B cell (primary cell): ENCODE data around the gene TES. TPM values are rescaled to one million over a fixed set of nuclear protein-coding genes. Genes with fewer than 3 reads are reported as not detected.

Experiments used
- ATAC-seq: fragments of 200-7000 bp; cut with Tn5 transposase; one replicate; pipeline ENCODE4 v1.10.0; 2021; ENCODE audit warnings: low read depth, mild to moderate bottlenecking, moderate number of reproducible peaks, moderate library complexity
- CTCF ChIA-PET: fragments of 350-600 bp; sonication (Branson Sonifier 250); formaldehyde crosslinking; loops from one replicate; lab custom pipeline; 2021; ENCODE audit warnings: antibody characterized with exemption, inconsistent platforms; lab: Charles Lee
- POLR2A ChIA-PET: fragments of 350-600 bp; sonication (Branson Sonifier 250); formaldehyde crosslinking; loops from one replicate; lab custom pipeline; 2021; ENCODE audit warnings: antibody characterized with exemption; lab: Charles Lee
- DNase-seq: peaks from one replicate; pipeline ENCODE4 v3.0.0; 2013
- H2AFZ ChIP-seq: 2 replicates; pipeline ENCODE4 v1.6.1; 2012; ENCODE audit warnings: mild to moderate bottlenecking, low read depth, low read length; ENCODE audit not compliant: insufficient read depth, poor library complexity, severe bottlenecking
- H3K27ac ChIP-seq, 2 donors: 1 replicate in 1 of 2; 2 replicates in 1 of 2; pipeline ENCODE4 v1.5.1; 2012 to 2013; ENCODE audit warnings: low read length in 2 of 2, mild to moderate bottlenecking in 2 of 2, moderate library complexity in 1 of 2
- H3K27me3 ChIP-seq, 4 experiments: fragments of 200-600 bp in 1 of 4; sonication (generic) in 1 of 4; replicated peaks in 1 of 4; 1 replicate in 2 of 4; 2 replicates in 2 of 4; pipeline versions ENCODE4 v1.6.1 to v1.7.0; 2013 to 2016; ENCODE audit warnings: low read length in 3 of 4, mild to moderate bottlenecking in 2 of 4, mixed read lengths in 1 of 4, moderate library complexity in 1 of 4; ENCODE audit not compliant: insufficient read depth in 4 of 4, control insufficient read depth in 3 of 4; ENCODE audit errors: control extremely low read depth in 1 of 4
- H3K36me3 ChIP-seq, 2 experiments: replicated peaks in 1 of 2; 1 replicate in 1 of 2; 2 replicates in 1 of 2; pipeline versions ENCODE4 v1.6.1 to v1.7.1; 2013; ENCODE audit warnings: low read length in 1 of 2; ENCODE audit not compliant: insufficient read depth in 2 of 2, control insufficient read depth in 1 of 2; ENCODE audit errors: control extremely low read depth in 1 of 2, extremely low read depth in 1 of 2
- H3K4me1 ChIP-seq, 2 donors: fragments of 200-600 bp in 1 of 2; sonication (generic) in 1 of 2; 1 replicate in 1 of 2; 2 replicates in 1 of 2; pipeline versions ENCODE4 v1.5.1 to v1.6.1; 2013 to 2017; ENCODE audit warnings: low read length in 2 of 2; ENCODE audit not compliant: control insufficient read depth in 2 of 2, insufficient read depth in 2 of 2
- H3K4me2 ChIP-seq: replicated peaks from 2 replicates; pipeline ENCODE3; 2012; ENCODE audit warnings: mild to moderate bottlenecking, low read depth, low read length; ENCODE audit not compliant: poor library complexity, severe bottlenecking
- H3K4me3 ChIP-seq, 5 experiments: fragments of 200-600 bp in 1 of 5; sonication (generic) in 1 of 5; 1 replicate in 3 of 5; 2 replicates in 2 of 5; pipeline versions ENCODE4 v1.5.1 to v1.7.0; 2011 to 2016; ENCODE audit warnings: low read length in 4 of 5, mild to moderate bottlenecking in 4 of 5, low read depth in 2 of 5, control low read depth in 1 of 5, moderate library complexity in 1 of 5; ENCODE audit not compliant: insufficient read depth in 1 of 5; ENCODE audit errors: control extremely low read depth in 1 of 5, extremely low read depth in 1 of 5
- H3K79me2 ChIP-seq: fragments of 200-600 bp; sonication (generic); one replicate; pipeline ENCODE4 v1.6.0; 2016; ENCODE audit warnings: low read length; ENCODE audit not compliant: control insufficient read depth, insufficient read depth
- H3K9ac ChIP-seq: fragments of 200-600 bp; sonication (generic); 2 replicates; pipeline ENCODE4 v1.6.1; 2017; ENCODE audit warnings: mild to moderate bottlenecking, low read length, moderate library complexity
- H3K9me3 ChIP-seq, 3 donors: one replicate each; pipeline versions ENCODE4 v1.6.1 to v1.7.1; 2013; ENCODE audit warnings: low read length in 2 of 3; ENCODE audit not compliant: control insufficient read depth in 2 of 3, insufficient read depth in 1 of 3; ENCODE audit errors: control extremely low read depth in 1 of 3
- H4K20me1 ChIP-seq: 2 replicates; pipeline ENCODE4 v1.6.0; 2012; ENCODE audit warnings: mild to moderate bottlenecking, low read length; ENCODE audit not compliant: insufficient read depth, control insufficient read depth, poor library complexity, severe bottlenecking
- H3K27ac Mint-ChIP-seq: one replicate; pipeline ENCODE4 v1.8.0; 2021; ENCODE audit warnings: mixed read lengths
- H3K27me3 Mint-ChIP-seq: one replicate; pipeline ENCODE4 v1.8.0; 2021; ENCODE audit warnings: mixed read lengths
- H3K4me1 Mint-ChIP-seq: one replicate; pipeline ENCODE4 v1.8.0; 2021; ENCODE audit warnings: mixed read lengths
- H3K4me3 Mint-ChIP-seq: one replicate; pipeline ENCODE4 v1.8.0; 2021; ENCODE audit warnings: mixed read lengths
- H3K9me3 Mint-ChIP-seq: one replicate; pipeline ENCODE4 v1.8.0; 2022; ENCODE audit warnings: mixed read lengths; ENCODE audit not compliant: insufficient read depth
- CTCF ChIP-seq: fragments of 200-600 bp; IDR thresholded peaks from one replicate; pipeline ENCODE4 v1.8.0; 2022; ENCODE audit warnings: antibody characterized with exemption, mild to moderate bottlenecking
- EZH2 ChIP-seq: IDR thresholded peaks from 2 replicates; pipeline ENCODE4 v1.6.1; 2012; ENCODE audit warnings: borderline replicate concordance, low read depth, mild to moderate bottlenecking, moderate library complexity, low read length; ENCODE audit not compliant: insufficient read depth, poor library complexity, severe bottlenecking
- WGBS: methylation state at CpG from one replicate; pipeline ENCODE4 v1.1.5; 2013; ENCODE audit warnings: missing lambda C conversion rate; ENCODE audit not compliant: insufficient coverage; 5-methylcytosine and 5-hydroxymethylcytosine counted together
- intact Hi-C: fragments of 100-400 bp; cut with micrococcal nuclease; formaldehyde crosslinking; loops from one replicate; pipeline ENCODE4 v1.10.0; 2022
- polyA plus RNA-seq: library from polyadenylated mRNA; depleted of rRNA; stranded (reverse); fragments of >200 nt; gene quantifications from 2 replicates; pipeline ENCODE4 v1.2.3, GENCODE V29; 2012
- total RNA-seq, 2 donors: library from RNA; stranded (reverse); fragments of 120-200 nt in 1 of 2; gene quantifications; 1 replicate in 1 of 2; 2 replicates in 1 of 2; pipeline versions ENCODE4 v1.2.3 to v1.2.4, GENCODE V29; 2013 to 2022

Gene TES
- total and polyA plus RNA-seq, 2 donors (not counting 1 experiment from before 2014, with no cell fraction given), result 55.3 to 62.5 TPM

- no peak overlapping the region for H3K4me3 Mint-ChIP-seq
- TF ChIP-seq CTCF, result no peak
- TF ChIP-seq EZH2, result no peak
- Histone ChIP-seq H3K9ac (no peak overlapping the region), H3K4me3 (no peak overlapping the region), H3K4me2 (no peak overlapping the region), H3K79me2 (no peaks in the 10 kb centered on the region), H3K36me3 (no peaks in the 10 kb centered on the region), H3K4me1 (no peaks in the 10 kb centered on the region), H3K9me3 (no peaks in the 10 kb centered on the region), H4K20me1 (no peaks in the 10 kb centered on the region), H3K27ac (no peak overlapping the region), H3K27me3 (no peaks in the 10 kb centered on the region), H2AFZ (no peak overlapping the region)
- H3K27ac Mint-ChIP-seq, result no peak overlapping the region
- DNase-seq (no peak), ATAC-seq (no peak)
- intact Hi-C loops, result no loop called here
- H3K4me1 Mint-ChIP-seq, result no peaks in the 10 kb centered on the region
- ChIA-PET CTCF (no interaction called here), POLR2A (no interaction called here)
- no CpG with 5 or more reads among the region's 1 CpG for WGBS
- peaks cover 10% of the 10 kb centered on the region for H3K27me3 Mint-ChIP-seq
- H3K9me3 Mint-ChIP-seq, result no peaks in the 10 kb centered on the region
Observed at GRCh38 chr7:116285252-116285651, 74.9 kb downstream of the TES start.

DNA sequence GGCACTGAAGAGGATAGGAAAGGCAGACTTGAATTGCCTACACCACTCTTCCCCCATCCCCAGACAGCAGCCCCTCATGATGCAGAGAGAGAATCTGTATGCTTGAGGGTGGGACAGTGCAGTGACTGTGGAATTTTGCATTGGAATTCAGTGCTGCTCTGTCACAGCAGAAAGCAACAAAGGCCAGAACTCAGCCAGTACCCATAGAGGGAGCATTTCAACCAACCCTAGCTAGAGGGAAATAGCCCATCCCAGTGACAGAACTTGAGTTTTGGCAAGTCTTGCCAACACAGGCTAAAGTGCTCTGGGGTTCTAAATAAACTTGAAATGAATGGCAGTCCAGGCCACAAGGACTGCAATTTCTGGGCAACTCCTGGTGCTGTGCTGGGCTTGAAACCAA, 80.4 kb downstream of the TES start:
- no peak overlapping the region for H3K4me3 ChIP-seq
- ATAC-seq, result no peak
- H2AFZ ChIP-seq, result no peak overlapping the region
- CTCF ChIA-PET, result no interaction called here
- H4K20me1 ChIP-seq, result no peaks in the 10 kb centered on the region
- H3K27me3 ChIP-seq, result peaks cover 0 to 7% (median 0%) of the 10 kb centered on the region in 4 experiments
- peaks cover 19% of the 10 kb centered on the region for H3K27me3 Mint-ChIP-seq
- H3K9me3 ChIP-seq, result peaks cover 0 to 7% (median 0%) of the 10 kb centered on the region in 3 donors
- H3K27ac Mint-ChIP-seq, result no peak overlapping the region
- no peak overlapping the region for H3K4me3 Mint-ChIP-seq
- POLR2A ChIA-PET, result no interaction called here
- TF ChIP-seq EZH2, result no peak
- no peak for TF ChIP-seq CTCF
- no peak overlapping the region for H3K9ac ChIP-seq
- H3K4me1 ChIP-seq, result no peaks in the 10 kb centered on the region
- H3K36me3 ChIP-seq, result no peaks in the 10 kb centered on the region
- no peaks in the 10 kb centered on the region for H3K4me1 Mint-ChIP-seq
- DNase-seq, result no peak
- H3K79me2 ChIP-seq, result no peaks in the 10 kb centered on the region
- intact Hi-C loops, result loop anchor here (1.0 kb wide), 1 partner anchor 11 kb away; no protein-coding TSS in a partner anchor
- no peak overlapping the region for H3K27ac ChIP-seq
- H3K9me3 Mint-ChIP-seq, result no peaks in the 10 kb centered on the region
- H3K4me2 ChIP-seq, result no peak overlapping the region
